IMR-90 (cell line): ENCODE data around the gene TMEM60. TPM values are rescaled to one million over a fixed set of nuclear protein-coding genes. Genes with fewer than 3 reads are reported as not detected.

Experiments used
- ATAC-seq: fragments of 200-7000 bp; cut with Tn5 transposase; 2 replicates; pipeline ENCODE4 v1.9.1; 2020; ENCODE audit warnings: low read depth, mild to moderate bottlenecking, moderate library complexity
- BruUV-seq: library from RNA; stranded (reverse); fragments of 400-500 nt; replicated peaks from 2 replicates; lab custom pipeline; 2021; lab: Mats Ljungman, UMichigan
- CTCF ChIA-PET: fragments of 300-600 bp; formaldehyde crosslinking; extraction: SDS; loops from one replicate; lab custom pipeline; 2021; ENCODE audit warnings: antibody characterized with exemption; lab: Yijun Ruan, JAX
- POLR2A ChIA-PET: fragments of 300-600 bp; sonication (Branson Sonifier 250); formaldehyde crosslinking; loops from one replicate; lab custom pipeline; 2022; ENCODE audit warnings: antibody characterized with exemption; ENCODE audit not compliant: unreplicated experiment; lab: Charles Lee
- DNase-seq: peaks from one replicate; pipeline ENCODE4 v3.0.0; 2013
- H2AFZ ChIP-seq: replicated peaks from 2 replicates; pipeline ENCODE3; 2013; ENCODE audit warnings: low read length, mild to moderate bottlenecking; ENCODE audit not compliant: poor library complexity
- H2AK5ac ChIP-seq: 2 replicates; pipeline ENCODE4 v1.6.1; 2013; ENCODE audit warnings: low read depth, low read length, inconsistent platforms
- H2AK9ac ChIP-seq: replicated peaks from 2 replicates; pipeline ENCODE3; 2013; ENCODE audit warnings: mild to moderate bottlenecking, low read depth, low read length, moderate library complexity; ENCODE audit not compliant: poor library complexity
- H2BK120ac ChIP-seq: 2 replicates; pipeline ENCODE4 v1.6.1; 2013; ENCODE audit warnings: low read depth, low read length, inconsistent platforms
- H2BK15ac ChIP-seq: 3 replicates; pipeline ENCODE4 v1.6.1; 2013; ENCODE audit warnings: low read depth, low read length, inconsistent platforms
- H2BK20ac ChIP-seq: 2 replicates; pipeline ENCODE4 v1.6.1; 2013; ENCODE audit warnings: low read depth, mild to moderate bottlenecking, inconsistent platforms, low read length, moderate library complexity
- H2BK5ac ChIP-seq: 2 replicates; pipeline ENCODE4 v1.6.1; 2013; ENCODE audit warnings: mild to moderate bottlenecking, low read depth, low read length, inconsistent platforms; ENCODE audit not compliant: poor library complexity, severe bottlenecking
- H3K14ac ChIP-seq: replicated peaks from 2 replicates; pipeline ENCODE4 v1.6.1; 2013; ENCODE audit warnings: low read depth, low read length, inconsistent platforms
- H3K18ac ChIP-seq: 2 replicates; pipeline ENCODE4 v1.6.1; 2013; ENCODE audit warnings: low read depth, low read length, control low read depth
- H3K23ac ChIP-seq: 2 replicates; pipeline ENCODE4 v1.6.1; 2013; ENCODE audit warnings: low read depth, low read length, inconsistent platforms
- H3K27ac ChIP-seq: 2 replicates; pipeline ENCODE4 v1.5.1; 2013; ENCODE audit warnings: mild to moderate bottlenecking, control low read depth, low read length; ENCODE audit not compliant: insufficient read depth
- H3K27me3 ChIP-seq: 2 replicates; pipeline ENCODE4 v1.6.1; 2013; ENCODE audit warnings: low read length; ENCODE audit not compliant: control insufficient read depth, insufficient read depth
- H3K36me3 ChIP-seq: 2 replicates; pipeline ENCODE4 v1.6.1; 2013; ENCODE audit warnings: low read length, mixed read lengths; ENCODE audit not compliant: control insufficient read depth, insufficient read depth
- H3K4ac ChIP-seq: 2 replicates; pipeline ENCODE4 v1.6.1; 2013; ENCODE audit warnings: low read depth, low read length, inconsistent platforms
- H3K4me1 ChIP-seq: 2 replicates; pipeline ENCODE4 v1.6.1; 2013; ENCODE audit warnings: low read length, mixed read lengths; ENCODE audit not compliant: control insufficient read depth, insufficient read depth
- H3K4me2 ChIP-seq: 2 replicates; pipeline ENCODE4 v1.6.1; 2013; ENCODE audit warnings: low read depth, mild to moderate bottlenecking, control low read depth, low read length, moderate library complexity
- H3K4me3 ChIP-seq: 2 replicates; pipeline ENCODE4 v1.5.1; 2013; ENCODE audit warnings: low read depth, mild to moderate bottlenecking, control low read depth, low read length, moderate library complexity; ENCODE audit not compliant: insufficient read depth
- H3K56ac ChIP-seq: 2 replicates; pipeline ENCODE4 v1.6.1; 2013; ENCODE audit warnings: low read length, inconsistent platforms; ENCODE audit not compliant: insufficient read depth; ENCODE audit errors: extremely low read depth
- H3K79me1 ChIP-seq, 2 experiments: 2 replicates each; pipeline ENCODE4 v1.6.1; 2013; ENCODE audit warnings: low read length in 2 of 2, inconsistent platforms in 1 of 2, low read depth in 1 of 2
- H3K9ac ChIP-seq: 2 replicates; pipeline ENCODE4 v1.6.1; 2013; ENCODE audit warnings: low read depth, low read length, control low read depth
- H3K9me1 ChIP-seq: 2 replicates; pipeline ENCODE4 v1.6.1; 2013; ENCODE audit warnings: low read length, inconsistent platforms; ENCODE audit not compliant: insufficient read depth
- H3K9me3 ChIP-seq: 2 replicates; pipeline ENCODE4 v1.6.1; 2013; ENCODE audit warnings: low read length; ENCODE audit not compliant: control insufficient read depth, insufficient read depth
- H4K20me1 ChIP-seq: 2 replicates; pipeline ENCODE4 v1.6.1; 2013; ENCODE audit warnings: low read length, inconsistent platforms; ENCODE audit not compliant: insufficient read depth
- H4K5ac ChIP-seq: 2 replicates; pipeline ENCODE4 v1.6.1; 2013; ENCODE audit warnings: mild to moderate bottlenecking, low read depth, low read length, control low read depth
- H4K8ac ChIP-seq, 2 experiments: 2 replicates each; pipeline ENCODE4 v1.6.1; 2013; ENCODE audit warnings: low read depth in 2 of 2, low read length in 2 of 2, control low read depth in 1 of 2, inconsistent platforms in 1 of 2
- H4K91ac ChIP-seq: 2 replicates; pipeline ENCODE4 v1.6.1; 2013; ENCODE audit warnings: low read depth, low read length, inconsistent platforms; ENCODE audit not compliant: insufficient read depth
- BHLHE40 ChIP-seq: fragments of 150-350 bp; IDR thresholded peaks from 2 replicates; pipeline ENCODE4 v1.6.1; 2016; ENCODE audit warnings: mild to moderate bottlenecking, low read depth, low read length
- CEBPB ChIP-seq: IDR thresholded peaks from 2 replicates; pipeline ENCODE4 v1.6.1; 2012; ENCODE audit warnings: low read depth, low read length, improper control_type of control experiment
- CHD1 ChIP-seq: IDR thresholded peaks from 2 replicates; pipeline ENCODE4 v1.6.1; 2012; ENCODE audit warnings: low read depth, low read length, improper control_type of control experiment
- FOS ChIP-seq: fragments of 150-350 bp; IDR thresholded peaks from 2 replicates; pipeline ENCODE4 v1.6.1; 2016; ENCODE audit warnings: low read depth, low read length
- MAFK ChIP-seq: IDR thresholded peaks from 2 replicates; pipeline ENCODE4 v1.6.1; 2012; ENCODE audit warnings: low read depth, low read length, improper control_type of control experiment
- MAZ ChIP-seq: IDR thresholded peaks from 2 replicates; pipeline ENCODE4 v1.6.1; 2012; ENCODE audit warnings: low read depth, mild to moderate bottlenecking, low read length, improper control_type of control experiment, moderate library complexity, borderline replicate concordance
- NFE2L2 ChIP-seq: fragments of 150-350 bp; IDR thresholded peaks from 2 replicates; pipeline ENCODE4 v1.6.1; 2016; ENCODE audit warnings: low read depth, mild to moderate bottlenecking, low read length
- POLR2A ChIP-seq: IDR thresholded peaks from 2 replicates; pipeline ENCODE4 v1.6.1; 2012; ENCODE audit warnings: mild to moderate bottlenecking, low read depth, low read length
- RAD21 ChIP-seq: IDR thresholded peaks from 2 replicates; pipeline ENCODE4 v1.6.1; 2012; ENCODE audit warnings: low read length, improper control_type of control experiment
- RCOR1 ChIP-seq: IDR thresholded peaks from 2 replicates; pipeline ENCODE4 v1.6.1; 2012; ENCODE audit warnings: mild to moderate bottlenecking, low read length, improper control_type of control experiment; ENCODE audit not compliant: insufficient replicate concordance
- RFX5 ChIP-seq: IDR thresholded peaks from 2 replicates; pipeline ENCODE4 v1.8.0; 2012; ENCODE audit warnings: low read depth, mild to moderate bottlenecking, low read length, moderate library complexity
- USF2 ChIP-seq: fragments of 150-350 bp; IDR thresholded peaks from 2 replicates; pipeline ENCODE4 v1.6.1; 2017; ENCODE audit warnings: mild to moderate bottlenecking, antibody characterized with exemption, low read length, low read depth
- WGBS, 2 experiments: methylation state at CpG; one replicate each; pipeline versions ENCODE4 v1.1.5 to v1.1.7; 2013; ENCODE audit warnings: missing lambda C conversion rate in 2 of 2; ENCODE audit not compliant: insufficient read length in 1 of 2; ENCODE audit errors: extremely low coverage in 2 of 2; 5-methylcytosine and 5-hydroxymethylcytosine counted together
- dilution Hi-C: fragments of 300-500 bp; cut with HindIII; formaldehyde crosslinking; loops from one replicate; pipeline ENCODE4 v1.14.3; 2018; ENCODE audit warnings: low sequenced_read_pairs; ENCODE audit not compliant: unreplicated experiment
- in situ Hi-C: fragments of 300-500 bp; cut with MboI; formaldehyde crosslinking; loops from 3 replicates; pipeline ENCODE4 v1.14.3; 2019; ENCODE audit warnings: low sequenced_read_pairs, inconsistent platforms, mixed read lengths
- intact Hi-C: fragments of 100-400 bp; cut with micrococcal nuclease; formaldehyde crosslinking; loops from 2 replicates; pipeline ENCODE4 v1.10.0; 2022
- polyA plus RNA-seq, 3 experiments: library from polyadenylated mRNA; depleted of rRNA; stranded (reverse); fragments of >200 nt; gene quantifications; 2 replicates each; pipeline ENCODE4 v1.2.3, GENCODE V29; 2012; ENCODE audit warnings: low replicate concordance in 1 of 3
- total RNA-seq: library from RNA; depleted of rRNA; stranded (reverse); fragments of >200 nt; gene quantifications from 2 replicates; pipeline ENCODE4 v1.2.3, GENCODE V29; 2012
- TF ChIP-seq, protein P1 (sequence below): conservative IDR thresholded peaks from 2 replicates; pipeline ENCODE4 v1.5.1; 2012; ENCODE audit warnings: mild to moderate bottlenecking, low read depth, low read length, improper control_type of control experiment
- TF ChIP-seq, protein P2 (sequence below): fragments of 150-350 bp; IDR thresholded peaks from 2 replicates; pipeline ENCODE4 v1.6.1; 2016; ENCODE audit warnings: low read depth, mild to moderate bottlenecking, low read length, moderate library complexity, borderline replicate concordance

TMEM60 gene
- total and polyA plus RNA-seq, 2 of the 4 experiments (the other 2 are of a cell fraction), result 9.9 to 17.2 TPM

DNA sequence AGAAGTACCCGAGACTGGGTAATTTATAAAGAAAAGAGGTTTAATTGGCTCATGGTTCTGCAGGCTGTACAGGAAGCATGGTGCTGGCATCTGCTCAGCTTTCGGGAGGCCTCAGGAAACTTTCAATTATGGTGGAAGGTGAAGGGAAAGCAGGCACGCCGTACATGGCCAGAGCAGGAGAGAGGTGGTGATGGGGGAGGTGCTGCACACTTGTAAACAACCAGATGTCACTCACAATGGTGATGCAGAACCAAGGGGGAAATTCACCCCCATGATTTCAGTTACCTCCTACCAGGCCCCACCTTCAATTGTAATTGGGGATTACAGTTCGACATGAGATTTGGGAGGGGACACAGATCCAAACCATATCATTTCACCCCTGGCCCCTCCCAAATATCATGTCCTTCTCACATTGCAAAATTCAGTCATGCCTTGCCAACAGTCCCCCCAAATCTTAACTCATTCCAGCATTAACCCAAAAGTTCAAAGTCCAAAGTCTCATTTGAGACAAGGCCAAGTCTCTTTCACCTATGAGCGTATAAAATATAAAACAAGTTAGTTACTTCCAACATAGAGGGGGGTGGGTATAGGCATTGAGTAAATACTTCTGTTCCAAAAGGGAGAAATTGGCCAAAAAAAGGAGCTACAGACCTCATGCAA is 51.9 kb downstream of the TMEM60 start:
- BruUV-seq, result no TSS peak

More for the DNA sequence above, 51.9 kb downstream of the TMEM60 start:
- Histone ChIP-seq H3K4me1 (no peaks in the 10 kb centered on the region), H2BK120ac (no peak overlapping the region), H3K27ac (no peak overlapping the region), H3K9ac (no peak overlapping the region), H4K91ac (no peak overlapping the region), H4K20me1 (no peaks in the 10 kb centered on the region), H3K4ac (no peak overlapping the region), H3K27me3 (no peaks in the 10 kb centered on the region), H3K9me1 (0 out of 2 replicates have a peak, but pooled peaks cover 3% of the 10 kb centered on the region), H4K5ac (no peak overlapping the region), H2BK15ac (no peak overlapping the region), H3K56ac (no peak overlapping the region), H2BK5ac (no peak overlapping the region), H3K4me2 (no peak overlapping the region), H3K9me3 (no peaks in the 10 kb centered on the region), H3K79me1 (peaks cover 21 to 66% of the 10 kb centered on the region in 2 experiments; a peak in 3 of 4 replicates), H3K4me3 (no peak overlapping the region), H3K14ac (no peak overlapping the region), H2AK9ac (no peak overlapping the region), H3K23ac (no peak overlapping the region), H2AFZ (no peak overlapping the region), H2AK5ac (no peak overlapping the region), H3K36me3 (peaks cover 2% of the 10 kb centered on the region), H2BK20ac (no peak overlapping the region), H4K8ac (no peak overlapping the region), H3K18ac (no peak overlapping the region)
- DNase-seq (no peak), ATAC-seq (no peak)
- TF ChIP-seq POLR2A, result no peak
- TF ChIP-seq, protein P1, sequence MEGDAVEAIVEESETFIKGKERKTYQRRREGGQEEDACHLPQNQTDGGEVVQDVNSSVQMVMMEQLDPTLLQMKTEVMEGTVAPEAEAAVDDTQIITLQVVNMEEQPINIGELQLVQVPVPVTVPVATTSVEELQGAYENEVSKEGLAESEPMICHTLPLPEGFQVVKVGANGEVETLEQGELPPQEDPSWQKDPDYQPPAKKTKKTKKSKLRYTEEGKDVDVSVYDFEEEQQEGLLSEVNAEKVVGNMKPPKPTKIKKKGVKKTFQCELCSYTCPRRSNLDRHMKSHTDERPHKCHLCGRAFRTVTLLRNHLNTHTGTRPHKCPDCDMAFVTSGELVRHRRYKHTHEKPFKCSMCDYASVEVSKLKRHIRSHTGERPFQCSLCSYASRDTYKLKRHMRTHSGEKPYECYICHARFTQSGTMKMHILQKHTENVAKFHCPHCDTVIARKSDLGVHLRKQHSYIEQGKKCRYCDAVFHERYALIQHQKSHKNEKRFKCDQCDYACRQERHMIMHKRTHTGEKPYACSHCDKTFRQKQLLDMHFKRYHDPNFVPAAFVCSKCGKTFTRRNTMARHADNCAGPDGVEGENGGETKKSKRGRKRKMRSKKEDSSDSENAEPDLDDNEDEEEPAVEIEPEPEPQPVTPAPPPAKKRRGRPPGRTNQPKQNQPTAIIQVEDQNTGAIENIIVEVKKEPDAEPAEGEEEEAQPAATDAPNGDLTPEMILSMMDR, result no peak
- TF ChIP-seq CEBPB, result no peak
- no peak for TF ChIP-seq NFE2L2
- TF ChIP-seq FOS, result no peak
- TF ChIP-seq MAFK, result no peak
- TF ChIP-seq CHD1, result no peak
- TF ChIP-seq MAZ, result no peak
- TF ChIP-seq RAD21, result no peak
- TF ChIP-seq, protein P2, sequence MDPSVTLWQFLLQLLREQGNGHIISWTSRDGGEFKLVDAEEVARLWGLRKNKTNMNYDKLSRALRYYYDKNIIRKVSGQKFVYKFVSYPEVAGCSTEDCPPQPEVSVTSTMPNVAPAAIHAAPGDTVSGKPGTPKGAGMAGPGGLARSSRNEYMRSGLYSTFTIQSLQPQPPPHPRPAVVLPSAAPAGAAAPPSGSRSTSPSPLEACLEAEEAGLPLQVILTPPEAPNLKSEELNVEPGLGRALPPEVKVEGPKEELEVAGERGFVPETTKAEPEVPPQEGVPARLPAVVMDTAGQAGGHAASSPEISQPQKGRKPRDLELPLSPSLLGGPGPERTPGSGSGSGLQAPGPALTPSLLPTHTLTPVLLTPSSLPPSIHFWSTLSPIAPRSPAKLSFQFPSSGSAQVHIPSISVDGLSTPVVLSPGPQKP, result no peak
- no peak for TF ChIP-seq USF2
- TF ChIP-seq RFX5, result no peak
- no peak for TF ChIP-seq RCOR1
- TF ChIP-seq BHLHE40, result no peak
- ChIA-PET CTCF (no interaction called here), POLR2A (no interaction called here)
- dilution Hi-C loops, result no loop called here
- in situ Hi-C loops, result no loop called here
- WGBS, 2 experiments, result no CpG with 5 or more reads among the region's 6 CpGs
- intact Hi-C loops, result no loop called here
